Tibial nerve (tissue), 3 donors: ENCODE measurements around the gene EIF1B.

Source experiments
- POLR2A ChIP-seq, 2 donors: fragments of 450-650 bp; IDR thresholded peaks; one replicate each; pipeline ENCODE4 v1.6.1; 2017; ENCODE audit warnings: antibody characterized with exemption in 2 of 2, mild to moderate bottlenecking in 2 of 2, moderate library complexity in 2 of 2
- TF ChIP-seq, protein P1 (sequence below), 5 experiments: fragments of 200-600 bp in 3 of 5; fragments of 450-650 bp in 2 of 5; sonication (generic) in 3 of 5; IDR thresholded peaks; one replicate each; pipeline ENCODE4 v1.5.1; 2016 to 2019; ENCODE audit warnings: antibody characterized with exemption in 5 of 5, mild to moderate bottlenecking in 3 of 5, moderate library complexity in 2 of 5

DNA sequence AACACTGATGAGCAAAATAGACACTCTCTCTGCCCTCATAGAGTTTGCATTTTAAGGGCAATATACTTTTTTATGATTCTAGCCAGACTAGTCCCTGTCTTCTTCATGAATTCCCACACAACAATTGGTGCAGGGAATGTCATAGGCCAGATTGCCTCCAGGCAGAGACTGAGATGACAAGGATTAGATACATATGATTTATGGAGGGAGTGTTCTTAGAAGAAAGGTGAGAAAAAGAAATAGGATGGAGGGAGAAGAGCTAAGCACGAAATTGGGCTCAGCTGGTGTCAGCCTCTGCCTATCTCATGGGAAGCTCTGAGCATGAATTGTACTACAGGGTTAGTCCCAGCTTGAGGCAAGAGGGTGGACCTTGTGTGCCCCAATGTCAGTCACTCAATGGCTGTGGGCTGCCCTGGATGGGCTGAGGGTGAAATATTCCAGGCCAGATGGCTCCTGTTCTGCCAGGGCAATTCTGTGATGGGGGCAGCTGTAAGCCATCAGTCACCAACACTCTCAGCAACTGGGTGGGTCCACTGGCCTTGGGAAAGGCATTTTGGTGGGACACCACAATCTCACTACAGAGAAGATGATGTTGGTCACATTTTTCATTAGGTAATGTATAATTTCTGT is 31.1 kb downstream of the EIF1B start:
- TF ChIP-seq, protein P1, sequence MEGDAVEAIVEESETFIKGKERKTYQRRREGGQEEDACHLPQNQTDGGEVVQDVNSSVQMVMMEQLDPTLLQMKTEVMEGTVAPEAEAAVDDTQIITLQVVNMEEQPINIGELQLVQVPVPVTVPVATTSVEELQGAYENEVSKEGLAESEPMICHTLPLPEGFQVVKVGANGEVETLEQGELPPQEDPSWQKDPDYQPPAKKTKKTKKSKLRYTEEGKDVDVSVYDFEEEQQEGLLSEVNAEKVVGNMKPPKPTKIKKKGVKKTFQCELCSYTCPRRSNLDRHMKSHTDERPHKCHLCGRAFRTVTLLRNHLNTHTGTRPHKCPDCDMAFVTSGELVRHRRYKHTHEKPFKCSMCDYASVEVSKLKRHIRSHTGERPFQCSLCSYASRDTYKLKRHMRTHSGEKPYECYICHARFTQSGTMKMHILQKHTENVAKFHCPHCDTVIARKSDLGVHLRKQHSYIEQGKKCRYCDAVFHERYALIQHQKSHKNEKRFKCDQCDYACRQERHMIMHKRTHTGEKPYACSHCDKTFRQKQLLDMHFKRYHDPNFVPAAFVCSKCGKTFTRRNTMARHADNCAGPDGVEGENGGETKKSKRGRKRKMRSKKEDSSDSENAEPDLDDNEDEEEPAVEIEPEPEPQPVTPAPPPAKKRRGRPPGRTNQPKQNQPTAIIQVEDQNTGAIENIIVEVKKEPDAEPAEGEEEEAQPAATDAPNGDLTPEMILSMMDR (IDR thresholded peaks at IDR 0.05): no peak
- no peak for TF ChIP-seq POLR2A (IDR thresholded peaks at IDR 0.05)
